Femur (tissue), 1 donor: Measurements from ENCODE around the gene ORC4.
"Not testable (repeated sequence)": the region's sequence is repeated elsewhere in the genome, so short reads cannot be mapped to it uniquely, and the experiment has no call there.

Experiments
- DNase-seq: peaks from one replicate; pipeline ENCODE4 v3.0.0-alpha.2; 2017

The ORC4 gene

DNA sequence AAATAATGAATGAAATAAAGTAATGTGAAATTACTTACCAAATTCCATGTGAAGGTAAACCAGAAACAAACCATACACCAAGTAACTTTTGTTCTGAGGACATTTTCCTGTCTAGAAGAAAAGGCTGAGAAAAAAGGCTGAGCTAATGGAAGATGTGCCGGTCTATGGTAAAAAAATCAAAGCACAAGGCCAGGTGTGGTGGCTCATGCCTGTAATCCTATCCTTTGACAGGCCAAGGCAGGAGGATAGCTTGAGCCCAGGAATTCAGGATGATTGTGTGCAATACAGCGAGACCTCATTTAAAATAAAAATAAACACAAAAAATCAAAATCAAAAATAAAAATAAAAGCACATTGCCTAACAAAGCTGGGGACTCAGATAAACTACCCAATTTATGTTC, 6.7 kb downstream of the ORC4 start:
- no peak for DNase-seq

DNA sequence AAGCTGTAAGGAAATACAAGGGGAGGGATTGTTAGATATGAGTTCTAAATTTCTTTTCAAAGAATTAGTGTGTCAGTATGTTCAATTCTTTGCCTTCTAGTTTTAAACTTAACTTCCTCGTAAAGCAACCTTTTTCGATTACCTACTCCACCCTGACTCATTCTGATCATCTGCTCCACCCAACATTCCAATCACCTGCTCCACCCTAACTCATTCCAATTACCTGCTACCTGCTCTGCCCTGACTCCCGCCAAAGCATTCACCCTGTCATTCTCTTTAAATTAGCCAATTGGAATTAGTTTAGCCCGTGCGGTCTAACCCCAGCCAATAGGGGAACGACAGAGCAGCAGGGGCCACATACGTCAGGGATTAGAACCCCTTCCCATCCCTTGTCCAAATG, 12.1 kb downstream of the ORC4 start:
- not testable (repeated sequence) for DNase-seq

DNA sequence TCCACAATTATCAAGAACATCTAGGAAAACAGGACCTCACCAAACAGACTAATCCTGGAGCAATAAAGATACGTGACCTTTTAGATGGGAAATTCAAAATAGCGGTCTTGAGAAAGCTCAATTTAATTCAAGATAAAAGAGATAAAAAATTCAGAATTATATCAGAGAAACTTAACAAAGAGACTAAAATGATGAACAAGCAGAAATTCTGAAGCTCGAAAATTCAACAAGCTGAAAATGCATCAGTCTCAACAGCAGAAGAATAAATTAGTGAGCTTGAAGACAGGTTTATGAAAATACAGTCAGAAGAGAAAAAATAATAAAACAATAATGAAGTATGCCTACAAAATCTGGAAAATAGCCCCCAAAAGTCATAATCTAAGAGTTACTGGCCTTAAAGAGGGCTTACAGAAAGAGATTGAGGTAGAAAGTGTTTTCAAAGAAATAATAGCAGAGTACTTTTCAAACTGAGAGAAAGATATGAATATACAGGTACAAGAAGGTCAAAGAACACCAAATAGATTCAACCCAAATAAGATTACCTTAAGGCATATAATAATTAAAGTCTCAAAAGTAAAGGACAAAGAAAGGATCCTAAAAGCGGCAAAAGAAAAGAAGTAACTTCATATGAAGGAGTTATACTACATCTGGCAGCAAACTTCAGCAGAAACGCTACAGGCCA, 13.2 kb downstream of the ORC4 start:
- no peak for DNase-seq

DNA sequence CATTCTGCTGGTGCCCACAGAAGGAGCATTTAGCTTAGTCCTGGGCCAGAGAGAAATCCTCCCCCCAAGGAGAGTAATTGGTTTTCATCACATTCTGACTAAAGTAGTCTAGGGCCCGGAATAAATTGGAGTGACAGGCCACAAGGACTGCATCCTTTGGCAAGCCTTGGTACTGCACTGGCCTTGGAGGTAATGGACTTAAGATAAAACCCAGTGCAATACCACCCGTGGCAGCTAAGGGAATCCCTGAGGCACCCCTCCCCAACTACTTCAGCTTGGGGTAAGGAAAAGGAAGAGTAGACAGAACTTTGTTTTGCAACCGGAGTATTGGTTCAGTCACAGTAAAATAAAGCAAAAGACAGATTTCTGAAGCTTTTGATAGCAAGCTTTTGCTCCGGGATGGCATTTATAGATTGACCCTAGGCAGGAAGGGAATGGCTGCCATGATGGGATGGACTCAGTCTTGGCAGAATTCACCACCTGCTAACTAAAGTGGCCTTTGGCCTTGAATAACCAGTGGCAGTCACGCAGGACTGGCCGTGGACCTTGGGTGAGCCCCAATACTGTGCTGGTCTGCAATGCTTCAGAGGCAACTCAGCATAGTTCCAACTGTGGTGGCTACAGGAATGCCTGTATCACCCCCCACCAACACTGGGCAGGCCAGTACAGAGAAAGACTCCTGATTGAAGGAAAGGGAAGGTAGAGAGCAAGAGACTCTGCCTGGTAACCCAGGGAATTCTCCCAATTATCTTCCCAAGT, 14.1 kb downstream of the ORC4 start:
- DNase-seq: no peak

DNA sequence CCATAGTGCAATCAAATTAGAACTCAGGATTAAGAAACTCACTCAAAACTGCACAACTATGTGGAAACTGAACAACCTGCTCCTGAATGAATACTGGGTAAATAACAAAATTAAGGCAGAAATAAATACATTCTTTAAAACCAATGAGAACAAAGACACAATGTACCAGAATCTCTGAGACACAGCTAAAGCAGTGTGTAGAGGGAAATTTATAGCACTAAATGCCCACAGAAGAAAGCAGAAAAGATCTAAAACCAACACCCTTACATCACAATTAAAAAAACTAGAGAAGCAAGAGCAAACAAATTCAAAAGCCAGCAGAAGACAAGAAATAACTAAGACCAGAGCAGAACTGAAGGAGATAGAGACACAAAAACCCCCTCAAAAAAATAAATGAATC, 18.1 kb downstream of the ORC4 start:
- DNase-seq: not testable (repeated sequence)

DNA sequence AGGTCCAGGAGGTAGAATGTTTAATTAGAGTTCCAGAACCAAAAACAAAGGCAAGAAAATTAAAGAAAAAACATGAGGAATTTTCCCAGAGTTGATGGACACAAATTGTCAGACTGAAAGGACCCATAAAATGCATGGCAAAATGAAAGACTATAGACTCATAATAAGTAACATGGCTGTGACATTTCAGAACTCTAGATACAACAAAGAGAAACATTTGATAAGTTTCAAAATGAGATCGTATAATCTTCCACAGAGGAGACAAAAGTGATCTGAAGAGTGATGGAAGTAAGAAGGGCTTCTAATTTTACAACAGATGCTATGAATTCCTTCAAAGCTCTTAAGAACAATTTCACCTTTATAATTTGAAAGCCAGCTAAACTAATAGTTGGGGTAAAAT, 20.4 kb downstream of the ORC4 start:
- no peak for DNase-seq

DNA sequence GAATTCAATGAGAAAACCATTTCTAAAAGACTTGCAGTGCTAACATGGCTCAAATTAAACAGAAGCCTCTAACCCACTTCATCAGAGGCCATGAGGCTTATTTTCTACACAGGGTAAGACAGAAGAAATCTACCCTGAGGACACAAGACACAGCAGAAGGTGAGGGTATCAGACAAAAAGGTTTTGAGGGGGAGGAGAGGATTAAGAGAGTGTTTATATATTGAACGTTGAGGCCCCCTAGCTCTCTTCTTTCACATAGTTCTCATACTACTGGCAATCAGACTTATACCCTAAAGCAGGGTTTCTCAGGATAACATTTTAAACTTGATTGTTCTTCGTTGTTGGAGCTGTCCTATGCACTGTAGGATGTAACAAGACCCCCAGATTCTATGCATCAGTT, 21.4 kb downstream of the ORC4 start:
- DNase-seq: no peak

DNA sequence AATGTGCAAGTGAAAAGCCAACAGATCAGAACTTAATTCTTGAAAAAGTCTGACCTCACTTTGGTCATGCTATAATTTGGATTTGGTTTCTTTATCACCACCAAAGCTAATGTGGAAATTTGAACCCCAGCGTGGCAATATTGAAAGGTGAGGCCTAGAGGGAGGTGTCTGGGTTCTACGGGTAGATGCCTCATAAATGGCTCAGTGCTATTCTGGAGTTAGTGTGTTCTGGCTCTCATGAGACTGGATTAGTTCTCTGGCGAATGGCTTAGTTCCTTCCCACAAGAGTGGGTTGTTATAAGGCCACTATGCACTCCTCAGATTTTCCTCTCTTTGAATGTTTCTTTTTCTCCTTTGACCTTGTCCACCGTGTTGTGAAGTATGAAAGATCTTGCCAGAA, 22.3 kb downstream of the ORC4 start:
- DNase-seq: no peak

DNA sequence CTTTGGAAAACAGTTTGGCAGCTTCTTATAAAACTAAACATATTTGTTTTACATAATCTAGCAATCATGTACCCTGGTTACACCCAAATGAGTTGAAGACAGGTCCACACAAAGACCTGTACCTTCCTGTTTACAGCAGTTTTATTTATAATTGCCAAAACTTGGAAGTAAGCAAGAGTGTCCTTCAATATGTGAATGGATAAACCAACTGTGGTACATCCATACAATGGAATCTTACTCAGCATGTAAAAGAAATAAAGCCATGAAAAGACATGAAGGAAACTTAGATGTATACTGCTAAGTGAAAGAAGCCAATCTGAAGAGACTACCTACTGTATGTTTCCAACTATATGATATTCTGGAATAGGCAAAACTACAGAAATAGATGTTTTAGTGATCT, 23.7 kb downstream of the ORC4 start:
- no peak for DNase-seq

DNA sequence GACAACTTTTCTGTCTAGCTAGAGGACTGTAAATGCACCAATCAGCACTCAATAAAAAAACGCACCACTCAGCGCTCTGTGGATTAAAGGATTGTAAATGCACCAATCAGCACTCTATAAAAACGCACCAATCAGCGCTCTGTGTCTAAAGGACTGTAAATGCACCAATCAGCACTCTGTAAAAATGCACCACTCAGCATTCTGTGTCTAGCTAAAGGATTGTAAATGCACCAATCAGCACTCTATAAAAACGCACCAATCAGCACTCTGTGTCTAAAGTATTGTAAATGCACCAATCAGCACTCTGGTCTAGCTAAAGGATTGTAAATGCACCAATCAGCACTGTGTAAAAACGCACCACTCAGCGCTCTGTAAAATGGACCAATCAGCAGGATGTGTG, 25.6 kb downstream of the ORC4 start:
- DNase-seq: not testable (repeated sequence)

DNA sequence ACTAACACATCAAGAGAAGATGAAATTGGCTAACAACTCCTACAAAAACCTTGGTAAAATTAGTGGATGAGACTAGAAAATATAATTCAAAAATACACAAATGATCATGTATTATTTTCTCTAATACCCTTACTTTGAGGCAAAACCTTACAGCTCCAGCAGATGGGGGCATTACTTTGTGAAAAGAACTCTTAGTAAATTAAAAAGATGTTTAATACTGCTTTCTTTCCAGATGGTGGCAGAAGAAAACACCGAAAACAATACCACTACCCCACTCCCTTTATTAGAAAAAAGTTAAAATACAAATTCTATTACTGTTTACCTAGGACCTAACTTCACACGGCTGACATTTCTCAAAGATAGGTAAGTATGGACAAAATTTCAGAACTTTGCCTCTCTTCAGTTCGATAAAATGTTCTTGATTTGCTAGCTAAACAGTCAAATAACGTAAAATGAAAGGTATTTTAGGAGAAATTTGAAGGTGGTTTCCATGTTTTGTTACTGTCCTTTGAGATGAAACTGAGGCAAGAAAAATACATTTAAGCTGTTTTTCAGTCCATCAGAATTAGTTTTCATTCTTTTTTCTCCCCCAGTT, 30.6 kb downstream of the ORC4 start:
- DNase-seq: no peak

DNA sequence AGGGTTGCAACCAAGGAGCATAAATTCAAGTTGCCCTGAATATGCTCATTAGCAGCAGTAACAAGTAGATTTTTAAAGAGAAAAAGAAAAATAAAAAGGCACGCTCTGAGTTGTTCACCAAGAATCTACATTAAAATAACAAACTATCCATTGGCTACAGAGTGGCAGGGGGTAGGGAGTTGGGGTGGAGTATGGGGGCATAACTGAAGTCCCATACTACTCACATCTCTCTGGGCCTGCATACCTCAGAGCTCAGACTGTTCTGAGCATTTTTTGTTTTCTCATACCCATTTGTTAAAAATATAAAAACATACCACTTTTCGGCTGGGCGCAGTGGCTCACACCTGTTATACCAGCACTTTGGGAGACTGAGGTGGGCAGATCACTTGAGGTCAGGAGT, 31.4 kb downstream of the ORC4 start:
- no peak for DNase-seq

DNA sequence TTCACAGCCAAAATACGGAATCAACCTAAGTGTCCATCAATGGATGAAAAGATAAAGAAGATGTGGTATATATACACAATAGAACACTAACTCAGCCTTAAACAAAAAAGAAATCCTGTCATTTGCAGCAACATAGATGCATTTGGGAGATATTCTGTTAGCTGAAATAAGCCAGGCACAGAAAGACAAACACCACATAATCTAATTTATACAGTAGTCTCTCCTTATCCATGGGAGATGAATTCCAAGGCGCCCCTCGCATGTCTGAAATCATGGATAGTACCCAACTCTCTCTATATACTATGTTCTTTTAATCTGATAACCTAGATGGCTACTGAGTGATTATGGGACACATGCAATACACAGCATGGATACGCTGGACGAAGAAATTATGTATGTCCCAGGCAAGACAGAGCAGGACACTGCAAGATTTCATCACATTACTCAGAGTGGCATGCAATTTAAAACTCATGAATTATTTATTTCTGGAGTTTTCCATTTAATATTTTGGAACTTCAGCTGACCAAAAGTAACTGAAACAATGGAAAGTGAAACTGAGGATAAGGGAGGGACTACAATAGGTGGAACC, 39.5 kb downstream of the ORC4 start:
- DNase-seq: no peak

DNA sequence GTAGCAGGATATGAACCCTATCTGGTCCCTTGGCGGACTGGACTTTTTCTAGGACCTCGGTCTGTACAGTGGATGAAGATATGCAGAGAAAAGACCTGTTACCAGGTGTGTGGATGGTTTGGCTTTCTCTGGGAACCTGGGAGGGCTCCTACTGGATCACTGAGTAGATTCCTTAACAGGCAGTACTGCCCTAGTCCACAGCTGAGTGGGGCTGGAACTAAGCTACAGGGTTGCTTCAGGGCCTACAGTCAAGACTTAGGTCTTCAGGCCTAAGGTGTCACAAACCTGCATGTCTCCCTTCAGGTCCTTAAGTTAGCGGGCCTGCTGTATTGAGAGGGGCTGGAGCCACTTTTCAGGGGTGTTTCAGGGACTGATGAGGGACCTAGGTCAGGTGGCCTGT, 42.9 kb downstream of the ORC4 start:
- DNase-seq: no peak

DNA sequence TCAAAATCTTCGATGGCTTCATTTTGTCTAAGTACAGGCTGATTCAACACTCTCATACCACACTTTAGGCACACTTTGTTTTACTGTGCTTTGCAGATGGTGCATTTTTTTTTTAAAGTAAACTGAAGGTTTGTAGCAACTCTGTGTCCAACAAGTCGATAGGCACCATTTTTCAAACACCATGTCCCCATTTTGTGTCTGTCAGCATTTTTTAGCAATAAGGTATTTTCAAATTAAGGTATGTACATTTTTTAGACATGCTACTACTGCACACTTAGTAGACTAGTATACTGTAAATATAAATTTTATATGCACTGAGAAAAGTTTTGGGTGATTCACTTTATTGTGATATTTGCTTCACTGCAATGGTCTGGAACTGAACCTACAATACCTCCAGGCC, 44.4 kb downstream of the ORC4 start:
- DNase-seq: no peak

DNA sequence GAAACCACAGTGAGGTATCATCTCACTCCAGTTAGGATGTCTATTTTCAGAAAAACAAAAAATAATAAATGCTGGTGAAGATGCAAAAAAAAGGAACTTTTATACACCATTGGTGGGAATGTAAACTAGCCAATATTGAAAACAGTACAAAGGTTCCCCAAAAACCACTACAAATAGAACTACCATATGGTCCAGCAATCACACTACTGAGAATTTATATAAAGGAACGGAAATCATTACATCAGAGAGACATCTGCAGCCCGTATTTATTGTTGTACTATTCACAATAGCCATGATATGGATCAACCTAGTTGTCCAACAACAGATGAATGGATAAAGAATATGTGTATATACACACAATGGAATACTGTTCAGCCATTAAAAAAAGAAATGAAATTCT, 52.0 kb downstream of the ORC4 start:
- DNase-seq: no peak

DNA sequence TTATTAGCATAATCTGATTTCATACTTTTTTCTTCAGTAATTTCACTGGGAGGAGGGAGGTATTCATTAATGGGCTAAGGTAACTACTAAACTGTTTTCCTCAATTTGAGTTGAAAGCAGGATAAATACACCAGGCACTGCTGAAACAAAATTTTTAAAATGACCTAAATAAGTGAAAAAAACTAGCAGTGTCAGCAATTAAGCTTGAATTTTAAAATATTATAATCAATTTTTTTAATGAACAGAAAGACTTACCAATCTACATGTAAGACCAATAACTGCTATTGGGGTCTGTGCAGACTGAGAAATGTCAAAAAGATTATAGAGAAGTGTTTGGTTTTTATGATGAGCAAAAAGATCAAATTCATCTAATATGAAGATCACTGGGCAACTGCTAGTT, 68.4 kb downstream of the ORC4 start:
- DNase-seq: no peak

DNA sequence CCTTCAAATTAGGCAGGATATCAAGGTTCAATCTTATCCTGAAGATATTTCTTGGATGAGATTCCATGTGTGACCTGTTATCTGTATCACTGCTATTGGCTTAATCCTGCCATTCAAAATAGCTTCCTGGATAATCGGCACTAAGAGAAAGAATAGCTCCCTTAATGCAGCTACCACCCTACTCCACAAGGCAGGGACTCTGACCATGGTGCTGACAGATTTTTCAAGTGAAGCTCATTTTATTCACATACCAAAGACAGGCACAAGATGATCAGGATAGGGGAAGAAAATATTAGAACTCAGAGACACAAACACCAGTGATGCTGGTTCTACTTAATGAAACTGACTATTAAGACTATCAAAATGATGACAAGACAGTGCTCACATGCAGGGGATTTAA, 74.9 kb downstream of the ORC4 start:
- DNase-seq: no peak

DNA sequence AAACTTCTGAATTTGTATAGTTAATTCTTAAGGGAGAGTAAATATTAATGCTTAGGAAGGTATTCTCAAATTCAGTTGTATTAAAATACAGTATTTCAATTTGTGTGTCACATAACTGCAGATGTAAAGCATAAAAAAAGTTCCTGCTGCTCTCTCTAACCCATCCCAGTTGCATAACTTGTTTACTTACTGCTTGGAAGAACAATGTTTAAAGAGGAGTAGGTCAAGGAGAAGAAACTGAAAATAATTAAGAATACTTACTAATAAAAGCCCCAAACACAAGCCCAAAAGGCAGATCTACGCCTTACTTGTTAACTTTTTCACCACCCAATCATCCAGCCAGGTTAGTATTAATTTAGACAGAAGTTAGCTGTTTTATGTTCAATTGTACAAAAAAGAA, 81.2 kb downstream of the ORC4 start:
- DNase-seq: no peak

DNA sequence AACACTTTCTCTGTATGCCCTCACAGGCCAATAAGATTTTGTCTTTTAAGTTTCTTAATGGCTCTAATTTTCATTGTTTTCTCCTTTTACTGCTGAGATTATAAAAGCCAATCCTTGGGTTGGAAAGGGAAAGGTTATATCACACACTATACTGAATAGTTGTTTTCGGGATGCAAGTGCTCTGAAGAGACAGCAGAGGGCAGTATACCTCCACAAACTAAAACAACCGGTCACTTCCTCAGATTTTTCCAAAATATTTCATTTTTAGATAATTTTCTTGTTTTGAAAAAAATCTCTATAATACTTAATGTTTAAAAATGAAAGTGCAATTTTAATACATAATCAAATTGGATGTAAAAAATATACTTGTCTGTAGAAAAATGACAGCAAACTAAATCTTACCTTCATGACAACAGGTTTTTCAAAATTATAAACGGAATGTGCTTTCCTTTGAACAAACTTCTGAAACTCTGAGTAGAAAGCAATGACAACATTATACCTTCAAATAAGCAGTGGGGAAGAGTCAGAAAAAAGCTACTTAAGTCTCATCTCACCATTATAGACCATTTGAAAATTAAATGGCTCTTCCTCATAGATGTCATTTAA, 82.7 kb downstream of the ORC4 start:
- DNase-seq: no peak

DNA sequence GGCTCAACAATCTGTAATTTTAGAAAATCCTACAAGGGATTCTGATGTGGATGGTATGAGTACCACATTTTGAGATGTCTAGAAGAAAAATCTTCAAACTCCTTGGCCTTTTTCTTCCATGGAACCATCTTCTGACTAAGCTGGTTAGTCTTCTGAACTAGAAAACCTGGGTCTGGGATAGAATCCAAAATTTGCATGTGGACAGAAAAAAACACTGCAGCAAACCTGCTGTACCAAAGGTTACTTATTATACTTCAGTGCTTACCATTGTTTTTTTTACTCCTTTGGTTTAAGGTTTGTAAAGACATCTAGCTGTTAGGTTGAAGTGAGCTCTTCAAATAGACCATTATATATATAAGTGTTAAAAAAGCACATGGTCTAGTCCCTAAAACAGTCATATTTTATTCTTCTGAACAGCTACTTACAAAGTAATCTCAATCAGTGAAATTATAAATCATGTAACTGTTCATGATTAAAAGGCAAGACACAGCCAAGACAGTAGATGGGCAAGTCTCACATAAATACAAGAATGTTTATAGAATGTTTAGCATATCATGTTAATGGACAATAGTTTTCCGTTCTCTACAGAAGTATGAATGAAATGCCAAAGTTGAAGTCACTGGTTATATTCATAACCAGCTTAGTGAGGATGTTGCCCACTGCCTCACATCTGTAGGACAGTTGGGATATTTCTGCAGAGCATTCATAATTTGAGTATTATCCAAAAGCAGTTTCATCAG, 85.5 kb downstream of the ORC4 start:
- no peak for DNase-seq

DNA sequence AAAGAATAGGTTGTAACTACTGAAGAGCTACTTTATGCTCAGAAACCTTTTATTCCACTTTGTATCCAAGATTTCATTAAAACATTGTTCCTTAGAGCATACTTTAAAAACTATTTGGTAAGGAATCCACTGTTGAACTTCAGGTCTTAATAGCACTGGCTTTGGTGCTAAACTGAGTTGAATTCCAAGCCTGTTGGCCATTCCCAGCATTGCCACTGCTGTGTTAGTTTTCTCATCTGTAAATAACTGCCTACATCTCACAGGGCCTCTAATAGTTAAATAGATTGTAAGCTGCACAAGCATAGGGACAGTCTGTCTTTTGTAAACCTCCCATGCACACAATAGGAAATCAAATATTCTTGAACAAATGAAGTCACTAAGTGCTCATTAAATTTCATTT, 86.6 kb downstream of the ORC4 start:
- DNase-seq: no peak

DNA sequence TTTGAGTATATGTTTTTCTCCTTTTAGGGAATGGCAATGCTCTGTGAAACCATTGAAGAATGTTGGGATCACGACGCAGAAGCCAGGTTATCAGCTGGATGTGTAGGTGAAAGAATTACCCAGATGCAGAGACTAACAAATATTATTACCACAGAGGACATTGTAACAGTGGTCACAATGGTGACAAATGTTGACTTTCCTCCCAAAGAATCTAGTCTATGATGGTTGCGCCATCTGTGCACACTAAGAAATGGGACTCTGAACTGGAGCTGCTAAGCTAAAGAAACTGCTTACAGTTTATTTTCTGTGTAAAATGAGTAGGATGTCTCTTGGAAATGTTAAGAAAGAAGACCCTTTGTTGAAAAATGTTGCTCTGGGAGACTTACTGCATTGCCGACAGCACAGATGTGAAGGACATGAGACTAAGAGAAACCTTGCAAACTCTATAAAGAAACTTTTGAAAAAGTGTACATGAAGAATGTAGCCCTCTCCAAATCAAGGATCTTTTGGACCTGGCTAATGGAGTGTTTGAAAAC, 93.4 kb downstream of the ORC4 start:
- no peak for DNase-seq
